H9 (cell line): ENCODE data around the gene TRPM3. TPM values are rescaled to one million over a fixed set of nuclear protein-coding genes. Genes with fewer than 3 reads are reported as not detected.
A peak's percentile ranks its signal among the peaks of the same experiment; 100 is the strongest.

Source experiments
- DNase-seq: peaks from one replicate; pipeline ENCODE4 v3.0.0-alpha.2; 2017
- H2AFZ ChIP-seq: one replicate; pipeline ENCODE4 v1.6.1; 2013; ENCODE audit warnings: mild to moderate bottlenecking, low read length, control low read depth, moderate library complexity
- H2AK5ac ChIP-seq: 2 replicates; pipeline ENCODE4 v1.6.1; 2013; ENCODE audit warnings: low read length, control low read depth, mixed read lengths; ENCODE audit not compliant: insufficient read length
- H2BK120ac ChIP-seq: one replicate; pipeline ENCODE4 v1.6.1; 2013; ENCODE audit warnings: low read depth, mild to moderate bottlenecking, low read length, control low read depth, inconsistent platforms; ENCODE audit not compliant: poor library complexity, severe bottlenecking
- H2BK12ac ChIP-seq: 2 replicates; pipeline ENCODE4 v1.6.1; 2013; ENCODE audit warnings: low read length, control low read depth, mixed read lengths, low read depth; ENCODE audit not compliant: insufficient read length
- H2BK15ac ChIP-seq: 2 replicates; pipeline ENCODE4 v1.6.1; 2013; ENCODE audit warnings: low read depth, low read length, control low read depth
- H2BK20ac ChIP-seq: one replicate; pipeline ENCODE4 v1.6.1; 2013; ENCODE audit warnings: low read depth, mild to moderate bottlenecking, low read length, control low read depth, inconsistent platforms; ENCODE audit not compliant: poor library complexity, severe bottlenecking
- H2BK5ac ChIP-seq: 2 replicates; pipeline ENCODE4 v1.6.1; 2013; ENCODE audit warnings: low read length, control low read depth, mixed read lengths; ENCODE audit not compliant: insufficient read length
- H3K14ac ChIP-seq: 2 replicates; pipeline ENCODE4 v1.6.1; 2013; ENCODE audit warnings: low read length, control low read depth; ENCODE audit not compliant: insufficient read depth
- H3K18ac ChIP-seq: 2 replicates; pipeline ENCODE4 v1.6.1; 2013; ENCODE audit warnings: low read depth, mild to moderate bottlenecking, mixed read lengths, low read length, control low read depth; ENCODE audit not compliant: insufficient read length
- H3K23ac ChIP-seq: 2 replicates; pipeline ENCODE4 v1.6.1; 2013; ENCODE audit warnings: low read length, control low read depth, mixed read lengths, low read depth; ENCODE audit not compliant: insufficient read length
- H3K23me2 ChIP-seq: 2 replicates; pipeline ENCODE4 v1.6.1; 2013; ENCODE audit warnings: low read depth, mild to moderate bottlenecking, mixed read lengths, low read length, control low read depth; ENCODE audit not compliant: insufficient read length, poor library complexity, severe bottlenecking
- H3K27ac ChIP-seq: 2 replicates; pipeline ENCODE4 v1.5.1; 2013; ENCODE audit warnings: low read length, control low read depth, mixed read lengths, low read depth; ENCODE audit not compliant: insufficient read length
- H3K27me3 ChIP-seq: 2 replicates; pipeline ENCODE4 v1.6.1; 2013; ENCODE audit warnings: low read length, control low read depth, inconsistent platforms; ENCODE audit not compliant: insufficient read depth
- H3K4ac ChIP-seq: 2 replicates; pipeline ENCODE4 v1.6.1; 2013; ENCODE audit warnings: low read depth, mild to moderate bottlenecking, control low read depth, inconsistent platforms, low read length, moderate library complexity
- H3K4me1 ChIP-seq: 2 replicates; pipeline ENCODE4 v1.6.1; 2013; ENCODE audit warnings: low read length, control low read depth, inconsistent platforms; ENCODE audit not compliant: insufficient read depth
- H3K4me2 ChIP-seq: 2 replicates; pipeline ENCODE4 v1.6.1; 2013; ENCODE audit warnings: low read length, control low read depth, mixed read lengths; ENCODE audit not compliant: insufficient read length, insufficient read depth
- H3K56ac ChIP-seq: 2 replicates; pipeline ENCODE4 v1.6.1; 2013; ENCODE audit warnings: low read depth, mild to moderate bottlenecking, mixed read lengths, low read length, control low read depth; ENCODE audit not compliant: insufficient read length
- H3K79me1 ChIP-seq: 2 replicates; pipeline ENCODE4 v1.6.1; 2013; ENCODE audit warnings: low read depth, mild to moderate bottlenecking, moderate library complexity, low read length, control low read depth, inconsistent platforms; ENCODE audit not compliant: insufficient read depth, poor library complexity, severe bottlenecking
- H3K79me2 ChIP-seq: 2 replicates; pipeline ENCODE4 v1.6.1; 2013; ENCODE audit warnings: low read length, control low read depth, inconsistent platforms; ENCODE audit not compliant: insufficient read depth
- H3K9ac ChIP-seq: 2 replicates; pipeline ENCODE4 v1.6.1; 2013; ENCODE audit warnings: low read length, control low read depth, mixed read lengths; ENCODE audit not compliant: insufficient read length; ENCODE audit errors: extremely low read depth
- H3K9me3 ChIP-seq: one replicate; pipeline ENCODE4 v1.6.1; 2013; ENCODE audit warnings: low read depth, low read length, inconsistent platforms; ENCODE audit not compliant: control insufficient read depth
- H3T11ph ChIP-seq: one replicate; pipeline ENCODE4 v1.6.1; 2013; ENCODE audit warnings: mild to moderate bottlenecking, low read length, control low read depth, inconsistent platforms
- H4K20me1 ChIP-seq: one replicate; pipeline ENCODE4 v1.6.1; 2013; ENCODE audit not compliant: control insufficient read depth, insufficient read length, insufficient read depth
- H4K5ac ChIP-seq: 2 replicates; pipeline ENCODE4 v1.6.1; 2013; ENCODE audit warnings: low read depth, mild to moderate bottlenecking, mixed read lengths, low read length, control low read depth; ENCODE audit not compliant: insufficient read length
- H4K8ac ChIP-seq: replicated peaks from 2 replicates; pipeline ENCODE4 v1.6.1; 2013; ENCODE audit warnings: low read length, control low read depth, mixed read lengths, low read depth; ENCODE audit not compliant: insufficient read length
- H4K91ac ChIP-seq: 2 replicates; pipeline ENCODE4 v1.6.1; 2013; ENCODE audit warnings: low read depth, mild to moderate bottlenecking, moderate library complexity, mixed read lengths, low read length, control low read depth; ENCODE audit not compliant: insufficient read length
- H3K27ac Mint-ChIP-seq, 3 experiments: 2 replicates in 2 of 3; 3 replicates in 1 of 3; pipeline ENCODE4 v1.8.0; 2020 to 2021; ENCODE audit warnings: mixed read lengths in 3 of 3, mild to moderate bottlenecking in 1 of 3, moderate library complexity in 1 of 3
- H3K27me3 Mint-ChIP-seq: 2 replicates; pipeline ENCODE4 v1.8.0; 2021; ENCODE audit warnings: low read depth, mild to moderate bottlenecking, moderate library complexity, mixed read lengths
- H3K36me3 Mint-ChIP-seq, 3 experiments: 2 replicates in 2 of 3; 3 replicates in 1 of 3; pipeline ENCODE4 v1.8.0; 2020 to 2021; ENCODE audit warnings: low read depth in 3 of 3, mixed read lengths in 3 of 3; ENCODE audit not compliant: insufficient read depth in 1 of 3
- H3K4me1 Mint-ChIP-seq, 2 experiments: 2 replicates each; pipeline ENCODE4 v1.8.0; 2020; ENCODE audit warnings: mixed read lengths in 2 of 2
- H3K4me3 Mint-ChIP-seq, 2 experiments: 2 replicates in 1 of 2; 3 replicates in 1 of 2; pipeline ENCODE4 v1.8.0; 2020 to 2021; ENCODE audit warnings: mild to moderate bottlenecking in 2 of 2, mixed read lengths in 2 of 2, moderate library complexity in 1 of 2
- H3K9me3 Mint-ChIP-seq, 2 experiments: 2 replicates in 1 of 2; 3 replicates in 1 of 2; pipeline ENCODE4 v1.8.0; 2020; ENCODE audit warnings: mild to moderate bottlenecking in 2 of 2, mixed read lengths in 2 of 2, moderate library complexity in 1 of 2
- CTCF ChIP-seq: fragments of 200-600 bp; sonication (generic); conservative IDR thresholded peaks from 3 replicates; pipeline ENCODE4 v1.8.0; 2021; ENCODE audit warnings: antibody characterized with exemption, mild to moderate bottlenecking
- WGBS: extraction: QIAGEN DNeasy Blood & Tissue Kit; methylation state at CpG from one replicate; pipeline ENCODE4 v1.1.7; 2013; ENCODE audit warnings: missing lambda C conversion rate, low lambda C conversion rate, mixed read lengths; ENCODE audit not compliant: insufficient read length; ENCODE audit errors: extremely low coverage; 5-methylcytosine and 5-hydroxymethylcytosine counted together
- total RNA-seq: library from RNA; stranded (reverse); gene quantifications from 2 replicates; pipeline ENCODE4 v1.2.1, GENCODE V29; 2021

The TRPM3 gene
- total RNA-seq, 1 experiment from 2014 or later, result 10.3 TPM

GRCh38 chr9:70954126-70954525 lies 167.3 kb downstream of the TRPM3 start:
- Histone ChIP-seq H3K4me1 (no peaks in the 10 kb centered on the region; the same call in 1 of the 2 replicates), H3K9ac (no peak overlapping the region), H3K18ac (no peak overlapping the region), H4K8ac (no peak overlapping the region), H2AFZ (no peak overlapping the region), H4K5ac (no peak overlapping the region), H3K23me2 (no peaks in the 10 kb centered on the region), H3T11ph (no peak overlapping the region), H2BK5ac (no peak overlapping the region), H3K27ac (no peak overlapping the region), H2AK5ac (no peak overlapping the region), H2BK15ac (no peak overlapping the region), H3K79me1 (no peaks in the 10 kb centered on the region), H4K91ac (no peak overlapping the region), H3K27me3 (no peaks in the 10 kb centered on the region), H3K79me2 (no peaks in the 10 kb centered on the region), H2BK20ac (no peak overlapping the region), H3K9me3 (no peaks in the 10 kb centered on the region), H3K56ac (no peak overlapping the region), H2BK120ac (no peak overlapping the region), H3K14ac (no peak overlapping the region), H3K4ac (no peak overlapping the region), H4K20me1 (no peaks in the 10 kb centered on the region), H2BK12ac (no peak overlapping the region), H3K4me2 (no peak overlapping the region), H3K23ac (no peak overlapping the region)
- Mint-ChIP-seq H3K9me3 (no peaks in the 10 kb centered on the region), H3K27ac (peak overlapping the region in 2 of 3 experiments; percentile 47 to 50; a peak in 3 of 7 replicates), H3K27me3 (no peaks in the 10 kb centered on the region), H3K4me3 (no peak overlapping the region), H3K36me3 (no peaks in the 10 kb centered on the region), H3K4me1 (peaks cover 26 to 31% of the 10 kb centered on the region in 2 experiments)
- no peak for TF ChIP-seq CTCF
- WGBS, result no CpG with 5 or more reads among the region's 1 CpG
- no peak for DNase-seq
